ENCODE results near the gene NUMA1. TPM values are rescaled to one million over a fixed set of nuclear protein-coding genes. Genes with fewer than 3 reads are reported as not detected.
A peak's percentile ranks its signal among the peaks of the same experiment; 100 is the strongest.

The NUMA1 gene
- total RNA-seq, 2 experiments from 2014 or later, result 200 to 201 TPM

- no peak for DNase-seq
- Mint-ChIP-seq H3K36me3 (ENCODE audit: low read depth) (peaks cover 44% of the 10 kb centered on the region), H3K4me1 (peaks cover 42% of the 10 kb centered on the region), H3K4me3 (no peak overlapping the region), H3K27me3 (no peaks in the 10 kb centered on the region), H3K9me3 (no peaks in the 10 kb centered on the region), H3K27ac (no peak overlapping the region)
- ChIA-PET CTCF (interaction anchor here (1.4 to 4.3 kb wide), 4 partner anchors 9 to 83 kb away, joined by 3 to 20 read pairs (median 13); no protein-coding TSS in a partner anchor), POLR2A (interaction anchor here (0.6 to 8.9 kb wide), 7 partner anchors 10 to 289 kb away, joined by 3 to 88 read pairs (median 9); partner anchors contain the start of gene ANAPC15)
Measured at GRCh38 chr11:72100009-72100408, 19.7 kb upstream of the NUMA1 start.

GRCh38 chr11:72098741-72099140 lies 18.4 kb upstream of the NUMA1 start:
- POLR2A ChIA-PET, result interaction anchor here (0.9 to 8.9 kb wide), 4 partner anchors 9 to 59 kb away, joined by 3 to 88 read pairs (median 8); partner anchors contain the start of gene ANAPC15
- Mint-ChIP-seq H3K36me3 (ENCODE audit: low read depth) (peaks cover 47% of the 10 kb centered on the region), H3K4me3 (no peak overlapping the region), H3K27me3 (no peaks in the 10 kb centered on the region), H3K4me1 (peaks cover 34% of the 10 kb centered on the region), H3K9me3 (no peaks in the 10 kb centered on the region), H3K27ac (no peak overlapping the region)
- DNase-seq, result no peak
- CTCF ChIA-PET, result interaction anchor here (1.7 to 4.3 kb wide), 4 partner anchors 8 to 74 kb away, joined by 6 to 20 read pairs (median 14); no protein-coding TSS in a partner anchor

GRCh38 chr11:72091292-72091691 lies 10.9 kb upstream of the NUMA1 start:
- no peaks in the 10 kb centered on the region for H3K27me3 Mint-ChIP-seq
- peaks cover 15% of the 10 kb centered on the region for H3K36me3 Mint-ChIP-seq (ENCODE audit: low read depth)
- ChIA-PET CTCF (interaction anchor here (0.6 to 5.4 kb wide), 15 partner anchors 9 to 160 kb away, joined by 3 to 104 read pairs (median 4); partner anchors contain the start of gene ANAPC15), POLR2A (interaction anchor here (1.0 to 2.9 kb wide), 7 partner anchors 10 to 113 kb away, joined by 3 to 18 read pairs (median 5); partner anchors contain the start of gene LAMTOR1)
- H3K4me3 Mint-ChIP-seq, result no peak overlapping the region
- peaks cover 16% of the 10 kb centered on the region for H3K4me1 Mint-ChIP-seq
- H3K27ac Mint-ChIP-seq, result no peak overlapping the region
- no peaks in the 10 kb centered on the region for H3K9me3 Mint-ChIP-seq
- peak; percentile 66 for DNase-seq

GRCh38 chr11:72088076-72088808 lies 7.9 kb upstream of the NUMA1 start:
- peaks cover 14% of the 10 kb centered on the region for H3K36me3 Mint-ChIP-seq (ENCODE audit: low read depth)
- no peaks in the 10 kb centered on the region for H3K27me3 Mint-ChIP-seq
- no peak for DNase-seq
- H3K9me3 Mint-ChIP-seq, result no peaks in the 10 kb centered on the region
- no peak overlapping the region for H3K4me3 Mint-ChIP-seq
- POLR2A ChIA-PET, result interaction anchor here (2.4 kb wide), 1 partner anchor 13 kb away, joined by 9 read pairs; no protein-coding TSS in a partner anchor
- H3K4me1 Mint-ChIP-seq, result peaks cover 26% of the 10 kb centered on the region
- H3K27ac Mint-ChIP-seq, result no peak overlapping the region
- CTCF ChIA-PET, result interaction anchor here (4.0 kb wide), 1 partner anchor 63 kb away, joined by 29 read pairs; no protein-coding TSS in a partner anchor

GRCh38 chr11:72085621-72086351 lies 5.4 kb upstream of the NUMA1 start:
- ChIA-PET POLR2A (interaction anchor here (0.7 to 2.8 kb wide), 7 partner anchors 14 to 158 kb away, joined by 3 to 12 read pairs (median 5); partner anchors contain the start of genes ANAPC15 and XNDC1N), CTCF (interaction anchor here (0.6 to 4.0 kb wide), 3 partner anchors 45 to 446 kb away, joined by 3 to 29 read pairs (median 4); no protein-coding TSS in a partner anchor)
- Mint-ChIP-seq H3K9me3 (no peaks in the 10 kb centered on the region), H3K4me3 (no peak overlapping the region), H3K27me3 (no peaks in the 10 kb centered on the region), H3K27ac (no peak overlapping the region), H3K4me1 (peaks cover 40% of the 10 kb centered on the region), H3K36me3 (ENCODE audit: low read depth) (peaks cover 14% of the 10 kb centered on the region)
- DNase-seq, result no peak

- H3K9me3 Mint-ChIP-seq, result no peaks in the 10 kb centered on the region
- no peak overlapping the region for H3K27ac Mint-ChIP-seq
- DNase-seq, result no peak
- CTCF ChIA-PET, result interaction anchor here (0.7 to 4.0 kb wide), 4 partner anchors 51 to 1513 kb away, joined by 3 to 29 read pairs (median 4); no protein-coding TSS in a partner anchor
- peaks cover 13% of the 10 kb centered on the region for H3K36me3 Mint-ChIP-seq (ENCODE audit: low read depth)
- POLR2A ChIA-PET, result interaction anchor here (1.2 to 2.8 kb wide), 5 partner anchors 14 to 90 kb away, joined by 3 to 12 read pairs (median 5); partner anchors contain the start of gene ANAPC15
- H3K27me3 Mint-ChIP-seq, result no peaks in the 10 kb centered on the region
- peaks cover 44% of the 10 kb centered on the region for H3K4me1 Mint-ChIP-seq
- H3K4me3 Mint-ChIP-seq, result no peak overlapping the region
Measured at GRCh38 chr11:72084965-72085364, 4.6 kb upstream of the NUMA1 start.

GRCh38 chr11:72084076-72084475 lies 3.7 kb upstream of the NUMA1 start:
- POLR2A ChIA-PET, result interaction anchor here (1.3 to 1.4 kb wide), 2 partner anchors 15 to 43 kb away, joined by 4 to 5 read pairs; no protein-coding TSS in a partner anchor
- Mint-ChIP-seq H3K27me3 (no peaks in the 10 kb centered on the region), H3K9me3 (no peaks in the 10 kb centered on the region), H3K27ac (no peak overlapping the region), H3K4me1 (peaks cover 47% of the 10 kb centered on the region), H3K36me3 (ENCODE audit: low read depth) (peaks cover 9% of the 10 kb centered on the region), H3K4me3 (no peak overlapping the region)
- CTCF ChIA-PET, result interaction anchor here (0.9 kb wide), 1 partner anchor 51 kb away, joined by 5 read pairs; no protein-coding TSS in a partner anchor
- DNase-seq, result no peak

- CTCF ChIA-PET, result no interaction called here
- POLR2A ChIA-PET, result interaction anchor here (1.4 kb wide), 1 partner anchor 43 kb away, joined by 4 read pairs; no protein-coding TSS in a partner anchor
Measured at GRCh38 chr11:72083414-72083813, 3.1 kb upstream of the NUMA1 start.

GRCh38 chr11:72081821-72082453 lies 1.6 kb upstream of the NUMA1 start:
- Mint-ChIP-seq H3K4me3 (peak overlapping the region; percentile 88), H3K4me1 (peaks cover 61% of the 10 kb centered on the region), H3K9me3 (no peaks in the 10 kb centered on the region), H3K27ac (peak overlapping the region; percentile 90), H3K27me3 (no peaks in the 10 kb centered on the region), H3K36me3 (ENCODE audit: low read depth) (peaks cover 14% of the 10 kb centered on the region)
- POLR2A ChIA-PET, result interaction anchor here (1.4 to 2.3 kb wide), 7 partner anchors 10 to 153 kb away, joined by 3 to 22 read pairs (median 6); partner anchors contain the start of genes ANAPC15, LAMTOR1, RNF121 and XNDC1N
- no peak for DNase-seq
- CTCF ChIA-PET, result interaction anchor here (1.0 to 2.2 kb wide), 7 partner anchors 9 to 352 kb away, joined by 3 to 16 read pairs (median 4); partner anchors contain the start of gene CLPB

More at GRCh38 chr11:72083414-72083813, 3.1 kb upstream of the NUMA1 start:
- Mint-ChIP-seq H3K36me3 (ENCODE audit: low read depth) (peaks cover 14% of the 10 kb centered on the region), H3K27me3 (no peaks in the 10 kb centered on the region), H3K27ac (no peak overlapping the region), H3K9me3 (no peaks in the 10 kb centered on the region), H3K4me1 (peaks cover 52% of the 10 kb centered on the region), H3K4me3 (no peak overlapping the region)
- no peak for DNase-seq

- CTCF ChIA-PET, result interaction anchor here (1.0 to 2.2 kb wide), 6 partner anchors 9 to 353 kb away, joined by 3 to 16 read pairs (median 5); partner anchors contain the start of gene CLPB
- Mint-ChIP-seq H3K4me1 (peaks cover 59% of the 10 kb centered on the region), H3K27me3 (no peaks in the 10 kb centered on the region), H3K36me3 (ENCODE audit: low read depth) (peaks cover 18% of the 10 kb centered on the region), H3K9me3 (no peaks in the 10 kb centered on the region), H3K27ac (peak overlapping the region; percentile 90), H3K4me3 (peak overlapping the region; percentile 88)
- no peak for DNase-seq
- POLR2A ChIA-PET, result interaction anchor here (1.4 to 2.3 kb wide), 7 partner anchors 11 to 153 kb away, joined by 3 to 22 read pairs (median 6); partner anchors contain the start of genes ANAPC15, LAMTOR1, RNF121 and XNDC1N
Measured at GRCh38 chr11:72081184-72081644, 872 bp upstream of the NUMA1 start.

- H3K27me3 Mint-ChIP-seq, result no peaks in the 10 kb centered on the region
- DNase-seq, result no peak
- H3K9me3 Mint-ChIP-seq, result no peaks in the 10 kb centered on the region
- H3K36me3 Mint-ChIP-seq (ENCODE audit: low read depth), result peaks cover 24% of the 10 kb centered on the region
- CTCF ChIA-PET, result interaction anchor here (0.5 to 1.7 kb wide), 4 partner anchors 39 to 111 kb away, joined by 3 to 5 read pairs (median 4); no protein-coding TSS in a partner anchor
- H3K4me3 Mint-ChIP-seq, result peak overlapping the region; percentile 88
- H3K27ac Mint-ChIP-seq, result peak overlapping the region; percentile 90
- POLR2A ChIA-PET, result interaction anchor here (0.6 to 2.9 kb wide), 7 partner anchors 11 to 151 kb away, joined by 5 to 33 read pairs (median 6); partner anchors contain the start of genes ANAPC15, RNF121 and XNDC1N
- peaks cover 61% of the 10 kb centered on the region for H3K4me1 Mint-ChIP-seq
Measured at GRCh38 chr11:72079819-72080325, 470 bp downstream of the NUMA1 start.
